Thyroid gland (tissue), 4 donors: ENCODE data around the gene NSUN7.

Experiments used
- POLR2A ChIP-seq, 2 donors: fragments of 450-650 bp; IDR thresholded peaks; one replicate each; pipeline ENCODE4 v1.6.1; 2017; ENCODE audit warnings: antibody characterized with exemption in 2 of 2, mild to moderate bottlenecking in 2 of 2, moderate library complexity in 1 of 2
- TF ChIP-seq, protein P1 (sequence below), 6 experiments: fragments of 200-600 bp in 3 of 6; fragments of 450-650 bp in 3 of 6; sonication (generic) in 3 of 6; IDR thresholded peaks; one replicate each; pipeline ENCODE4 v1.5.1; 2016 to 2019; ENCODE audit warnings: antibody characterized with exemption in 6 of 6, mild to moderate bottlenecking in 2 of 6, inconsistent platforms in 1 of 6, moderate library complexity in 1 of 6

- TF ChIP-seq, protein P1, sequence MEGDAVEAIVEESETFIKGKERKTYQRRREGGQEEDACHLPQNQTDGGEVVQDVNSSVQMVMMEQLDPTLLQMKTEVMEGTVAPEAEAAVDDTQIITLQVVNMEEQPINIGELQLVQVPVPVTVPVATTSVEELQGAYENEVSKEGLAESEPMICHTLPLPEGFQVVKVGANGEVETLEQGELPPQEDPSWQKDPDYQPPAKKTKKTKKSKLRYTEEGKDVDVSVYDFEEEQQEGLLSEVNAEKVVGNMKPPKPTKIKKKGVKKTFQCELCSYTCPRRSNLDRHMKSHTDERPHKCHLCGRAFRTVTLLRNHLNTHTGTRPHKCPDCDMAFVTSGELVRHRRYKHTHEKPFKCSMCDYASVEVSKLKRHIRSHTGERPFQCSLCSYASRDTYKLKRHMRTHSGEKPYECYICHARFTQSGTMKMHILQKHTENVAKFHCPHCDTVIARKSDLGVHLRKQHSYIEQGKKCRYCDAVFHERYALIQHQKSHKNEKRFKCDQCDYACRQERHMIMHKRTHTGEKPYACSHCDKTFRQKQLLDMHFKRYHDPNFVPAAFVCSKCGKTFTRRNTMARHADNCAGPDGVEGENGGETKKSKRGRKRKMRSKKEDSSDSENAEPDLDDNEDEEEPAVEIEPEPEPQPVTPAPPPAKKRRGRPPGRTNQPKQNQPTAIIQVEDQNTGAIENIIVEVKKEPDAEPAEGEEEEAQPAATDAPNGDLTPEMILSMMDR (IDR thresholded peaks at IDR 0.05): no peak
- TF ChIP-seq POLR2A (IDR thresholded peaks at IDR 0.05): no peak
Observed at GRCh38 chr4:40842725-40843423, 93.1 kb downstream of the NSUN7 start.
